NCI-H1436 (cell line): Measurements from ENCODE around the gene SIK2.
"Not testable (repeated sequence)": the region's sequence is repeated elsewhere in the genome, so short reads cannot be mapped to it uniquely, and the experiment has no call there.

Experiments
- DNase-seq: peaks from one replicate; lab custom pipeline; 2025; lab: John Stamatoyannopoulos, UW

SIK2 gene

GRCh38 chr11:111624608-111625007 lies 22.4 kb downstream of the SIK2 start:
- DNase-seq = no peak

DNA sequence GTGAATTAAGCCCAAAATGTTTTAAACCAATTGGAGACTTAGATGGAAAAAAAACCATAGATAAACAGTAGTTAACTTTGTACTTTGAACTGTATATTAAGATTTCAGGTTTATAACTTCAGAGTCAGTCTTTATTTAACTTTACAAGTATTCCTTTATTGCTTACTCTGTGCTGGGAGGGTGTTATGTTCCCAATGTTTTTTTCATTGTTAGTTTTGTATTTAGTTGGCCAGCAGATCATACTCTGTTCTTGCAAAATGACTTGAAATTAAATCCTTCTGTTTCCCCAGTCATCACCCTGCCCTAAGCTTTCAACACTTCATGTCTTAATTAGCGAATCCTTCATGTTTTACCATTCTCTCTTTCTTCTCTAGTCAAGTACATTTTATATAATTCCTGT lies 25.3 kb downstream of the SIK2 start:
- DNase-seq = no peak

DNA sequence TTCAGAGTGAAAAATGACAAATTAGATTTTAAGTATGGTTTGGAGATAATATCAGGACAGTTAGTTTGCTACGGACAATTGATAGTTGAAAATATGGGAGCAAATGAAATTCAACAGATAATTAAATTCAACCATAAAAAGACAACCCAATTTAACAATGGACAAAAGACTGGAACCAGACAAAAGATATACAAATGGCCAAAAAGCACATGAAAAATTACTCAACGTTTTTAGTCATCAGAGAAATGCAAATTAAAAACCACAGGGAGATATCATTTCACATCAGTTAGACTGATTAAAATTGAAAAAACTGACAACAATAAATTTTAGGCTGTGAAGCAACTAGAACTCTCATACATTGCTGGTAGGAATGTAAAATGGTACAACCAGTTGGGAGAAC lies 27.2 kb downstream of the SIK2 start:
- no peak for DNase-seq

GRCh38 chr11:111631024-111631665 lies 28.9 kb downstream of the SIK2 start:
- no peak for DNase-seq

- no peak for DNase-seq
Measured at GRCh38 chr11:111631666-111632039, 29.4 kb downstream of the SIK2 start.

GRCh38 chr11:111632516-111633220 lies 30.4 kb downstream of the SIK2 start:
- no peak for DNase-seq

GRCh38 chr11:111633248-111633647 lies 31.0 kb downstream of the SIK2 start:
- DNase-seq = no peak

GRCh38 chr11:111633756-111634362 lies 31.6 kb downstream of the SIK2 start:
- DNase-seq = no peak

DNA sequence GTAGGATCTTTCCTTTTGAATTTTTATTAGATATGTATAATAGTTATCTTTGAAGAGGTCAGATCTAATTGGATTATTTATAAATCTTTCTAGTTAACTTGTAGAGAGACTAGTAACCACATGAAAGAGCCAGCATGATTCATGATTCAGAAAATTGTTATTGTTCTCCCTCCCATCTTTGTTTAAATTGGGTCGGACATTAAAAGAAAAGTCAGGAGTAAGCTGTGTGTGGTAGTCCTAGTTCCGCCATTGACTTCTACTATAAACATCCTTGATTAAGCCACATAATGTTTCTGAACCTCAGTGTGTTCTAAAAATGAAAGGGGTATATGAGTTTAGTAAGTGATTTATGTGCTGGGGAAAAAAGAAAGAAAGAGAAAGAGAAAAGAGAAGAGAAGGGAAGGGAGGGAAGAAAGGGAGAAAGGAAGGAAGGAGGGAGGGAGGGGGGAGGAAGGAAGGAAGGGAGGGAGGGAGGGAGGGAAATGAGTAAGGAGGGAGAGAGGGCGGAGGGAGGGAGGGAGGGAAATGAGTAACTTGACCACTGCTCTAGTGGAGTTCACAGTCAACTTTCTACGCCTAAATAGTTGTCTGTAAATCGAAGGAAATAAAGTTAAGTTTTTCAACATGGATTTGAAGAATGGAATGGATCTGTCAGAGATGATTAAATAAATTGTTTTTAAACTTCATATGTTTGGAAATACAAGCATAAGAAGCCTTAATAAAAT lies 32.9 kb downstream of the SIK2 start:
- DNase-seq = no peak

GRCh38 chr11:111635706-111636045 lies 33.4 kb downstream of the SIK2 start:
- no peak for DNase-seq

DNA sequence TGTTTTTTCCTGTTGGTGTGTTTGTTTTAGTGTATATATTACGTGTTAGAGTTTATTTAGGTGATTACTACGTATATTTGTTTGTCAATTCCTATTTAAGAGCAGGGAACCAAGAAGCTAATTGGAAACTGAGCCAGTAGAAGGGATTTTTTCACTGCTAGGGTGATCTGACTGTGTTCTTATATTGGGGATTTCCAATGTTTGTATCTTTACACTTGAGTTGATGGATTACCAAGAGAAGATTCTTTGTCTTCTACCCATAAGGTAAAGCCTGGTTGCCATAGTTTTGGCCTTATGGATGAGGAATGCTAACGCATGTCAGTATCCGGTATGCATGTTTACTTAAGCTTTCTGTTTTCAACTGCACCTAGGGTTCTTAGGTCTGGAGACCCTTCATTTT lies 35.6 kb downstream of the SIK2 start:
- DNase-seq = no peak

DNA sequence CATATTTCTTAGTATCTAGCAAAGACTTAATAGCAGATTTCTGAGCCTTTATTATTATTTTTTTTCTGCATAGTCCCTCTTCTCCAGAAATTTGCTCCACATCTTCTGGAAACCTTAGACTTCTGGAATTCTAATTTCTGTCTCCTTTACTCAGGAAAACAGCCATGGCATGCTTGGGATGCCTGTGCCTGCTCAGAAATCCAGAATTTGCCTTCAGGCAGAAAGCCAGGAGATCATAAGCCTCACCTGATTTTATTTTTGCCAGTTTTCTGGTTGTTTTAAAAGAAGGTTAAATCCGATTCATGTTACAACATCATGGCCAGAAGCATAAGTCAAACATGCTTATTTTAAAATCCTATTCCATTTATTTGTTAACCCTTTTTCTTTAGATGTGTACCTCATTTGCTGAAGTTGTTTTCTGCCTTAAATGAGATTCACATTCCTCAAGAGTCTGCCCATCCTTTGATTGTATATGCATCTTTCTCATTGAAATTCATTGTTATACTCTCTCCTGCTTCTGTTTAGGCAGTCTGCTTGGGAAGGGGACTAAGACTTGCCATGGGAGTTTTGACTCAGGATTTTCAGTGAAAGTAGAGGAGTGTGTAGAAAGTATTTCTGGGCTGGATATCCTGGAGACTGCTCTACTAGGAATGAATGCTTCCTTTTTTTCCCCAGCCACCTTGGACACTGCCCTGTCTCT lies 37.1 kb downstream of the SIK2 start:
- DNase-seq = no peak

- no peak for DNase-seq
Measured at GRCh38 chr11:111641339-111642015, 39.2 kb downstream of the SIK2 start.

GRCh38 chr11:111642542-111642941 lies 40.3 kb downstream of the SIK2 start:
- no peak for DNase-seq

GRCh38 chr11:111644922-111645321 lies 42.7 kb downstream of the SIK2 start:
- no peak for DNase-seq

- DNase-seq = no peak
Measured at GRCh38 chr11:111645657-111646316, 43.5 kb downstream of the SIK2 start.

GRCh38 chr11:111651336-111651735 lies 49.1 kb downstream of the SIK2 start:
- DNase-seq = not testable (repeated sequence)

- no peak for DNase-seq
Measured at GRCh38 chr11:111652184-111652583, 49.9 kb downstream of the SIK2 start.

DNA sequence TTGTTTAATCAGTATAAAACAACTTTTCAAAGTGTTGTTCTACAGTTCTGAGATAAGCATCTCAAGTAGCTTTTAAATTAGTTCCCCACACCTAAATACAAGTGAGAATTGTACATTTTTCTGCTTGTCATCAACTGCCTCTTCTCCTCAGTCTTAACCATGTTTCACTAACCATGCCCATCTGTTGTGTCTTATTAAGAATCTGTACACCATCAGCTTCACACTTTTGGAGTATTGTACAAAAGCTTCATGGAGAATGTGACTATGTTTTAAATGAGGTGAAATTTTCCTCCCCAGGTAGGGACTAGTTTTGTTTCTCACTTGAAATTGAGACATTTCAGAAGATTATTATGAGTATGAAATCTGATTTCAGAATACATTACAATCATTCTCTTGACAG lies 52.4 kb downstream of the SIK2 start:
- DNase-seq = no peak

DNA sequence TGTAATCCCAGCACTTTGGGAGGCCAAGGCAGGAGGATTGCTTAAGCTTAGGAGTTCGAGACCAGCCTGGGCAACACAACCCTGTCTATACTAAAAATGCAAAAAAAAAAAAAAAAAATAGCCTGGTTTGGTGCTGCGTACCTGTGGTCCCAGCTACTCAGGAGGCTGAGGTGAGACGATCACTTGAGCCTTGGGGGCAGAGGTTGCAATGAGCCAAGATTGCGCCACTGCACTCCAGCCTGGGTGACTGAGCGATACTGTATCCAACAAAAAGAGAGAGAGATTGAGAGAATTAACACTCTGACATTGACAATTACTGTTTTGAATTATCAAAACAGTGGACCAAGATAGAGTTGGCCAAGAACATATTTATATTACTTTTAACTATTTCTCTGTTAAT lies 53.7 kb downstream of the SIK2 start:
- no peak for DNase-seq

GRCh38 chr11:111657905-111658304 lies 55.7 kb downstream of the SIK2 start:
- DNase-seq = not testable (repeated sequence)
